Measurements from ENCODE around the gene IGF2BP2.

The IGF2BP2 gene

DNA sequence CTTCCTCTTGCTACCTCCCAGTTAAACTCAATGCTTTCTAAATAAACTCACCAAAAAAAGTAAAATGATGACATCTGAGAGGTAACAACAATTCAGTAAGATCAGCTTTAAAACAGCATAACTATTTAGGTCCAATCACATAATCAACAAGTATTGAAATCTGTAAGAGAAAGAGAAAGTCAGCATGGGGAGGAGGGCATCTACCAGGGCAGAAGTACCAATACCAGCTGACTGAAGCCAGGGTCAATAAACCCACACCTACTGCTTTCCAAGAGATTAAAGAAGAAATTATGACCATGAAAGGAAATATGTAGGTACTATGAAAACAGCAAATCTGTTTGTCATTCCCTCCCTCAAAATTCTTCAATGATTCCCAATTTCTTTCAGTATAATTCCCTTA lies 42.2 kb upstream of the IGF2BP2 start:
- TF ChIP-seq TCF4 (CRISPR knock-in tag; IDR thresholded peaks at IDR 0.05; ENCODE audit: borderline replicate concordance): no peak
- TF ChIP-seq SNAI2 (CRISPR knock-in tag; IDR thresholded peaks at IDR 0.05): no peak
- no peak for TF ChIP-seq CSDC2 (CRISPR knock-in tag; IDR thresholded peaks at IDR 0.05)
- TF ChIP-seq BACH2 (CRISPR knock-in tag; IDR thresholded peaks at IDR 0.05; ENCODE audit: borderline replicate concordance): no peak
- TF ChIP-seq ZFP30 (CRISPR knock-in tag; IDR thresholded peaks at IDR 0.05): no peak
- TF ChIP-seq ZNF70 (CRISPR knock-in tag; IDR thresholded peaks at IDR 0.05): no peak
- TF ChIP-seq ZNF8 (CRISPR knock-in tag; IDR thresholded peaks at IDR 0.05): no peak

DNA sequence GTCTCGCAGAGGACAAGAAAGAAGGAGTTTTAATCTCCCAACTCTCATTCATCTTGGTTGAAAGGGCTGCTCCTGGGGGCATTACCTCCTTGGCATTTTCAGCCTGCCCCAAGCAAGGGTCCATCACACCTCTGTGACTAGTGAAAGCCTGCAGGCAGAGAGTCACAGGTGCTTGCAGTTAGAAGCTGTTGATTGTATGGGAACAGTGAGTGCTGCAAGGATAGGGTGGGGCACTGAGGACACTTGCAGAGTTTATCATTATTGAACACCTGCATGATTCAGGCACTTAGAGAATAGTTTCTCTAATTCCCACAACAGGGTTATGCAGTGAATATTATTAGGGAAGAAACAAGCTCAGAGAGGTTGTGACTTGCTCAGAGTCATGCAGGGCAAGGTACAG lies 41.7 kb upstream of the IGF2BP2 start:
- ATAC-seq: no peak
- no peak for TF ChIP-seq SNAI2 (CRISPR knock-in tag; IDR thresholded peaks at IDR 0.05)
- no peak for TF ChIP-seq OSR1 (CRISPR knock-in tag; IDR thresholded peaks at IDR 0.05)
- no peak for TF ChIP-seq PPARA (CRISPR knock-in tag; IDR thresholded peaks at IDR 0.05; ENCODE audit: borderline replicate concordance)
- TF ChIP-seq CSDC2 (CRISPR knock-in tag; IDR thresholded peaks at IDR 0.05): no peak
- TF ChIP-seq ZC3H10 (CRISPR knock-in tag; IDR thresholded peaks at IDR 0.05): no peak
- TF ChIP-seq BACH2 (CRISPR knock-in tag; IDR thresholded peaks at IDR 0.05; ENCODE audit: borderline replicate concordance): no peak
- no peak for TF ChIP-seq ZFP30 (CRISPR knock-in tag; IDR thresholded peaks at IDR 0.05)
- TF ChIP-seq ZNF70 (CRISPR knock-in tag; IDR thresholded peaks at IDR 0.05): no peak
- no peak for TF ChIP-seq ESRRG (CRISPR knock-in tag; IDR thresholded peaks at IDR 0.05)

More for the DNA sequence above, 42.2 kb upstream of the IGF2BP2 start:
- ATAC-seq: no peak

DNA sequence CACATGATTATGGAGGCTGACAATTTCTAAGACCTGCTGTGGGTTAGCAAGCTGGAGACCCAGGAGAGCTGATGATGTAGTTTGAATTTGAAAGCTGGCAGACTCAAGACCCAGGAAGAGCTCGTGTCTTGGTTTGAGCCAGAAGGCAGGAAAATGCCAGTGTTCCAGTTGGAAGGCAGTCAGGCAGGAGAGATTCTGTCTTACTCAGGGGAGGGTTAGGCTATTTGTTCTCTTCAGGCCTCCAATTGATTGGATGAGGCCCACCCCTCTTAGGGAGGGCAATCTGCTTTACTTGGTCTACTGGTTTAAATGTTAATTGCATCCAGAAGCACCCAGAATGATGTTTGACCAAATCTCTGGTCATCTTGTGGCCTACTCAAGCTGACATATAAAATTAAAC lies 40.4 kb upstream of the IGF2BP2 start:
- no peak for TF ChIP-seq ZC3H10 (CRISPR knock-in tag; IDR thresholded peaks at IDR 0.05)
- no peak for TF ChIP-seq BACH2 (CRISPR knock-in tag; IDR thresholded peaks at IDR 0.05; ENCODE audit: borderline replicate concordance)
- no peak for TF ChIP-seq GLIS3 (CRISPR knock-in tag; IDR thresholded peaks at IDR 0.05)
- TF ChIP-seq ZNF70 (CRISPR knock-in tag; IDR thresholded peaks at IDR 0.05): no peak
- no peak for TF ChIP-seq TCF4 (CRISPR knock-in tag; IDR thresholded peaks at IDR 0.05; ENCODE audit: borderline replicate concordance)
- TF ChIP-seq PPARA (CRISPR knock-in tag; IDR thresholded peaks at IDR 0.05; ENCODE audit: borderline replicate concordance): no peak
- no peak for TF ChIP-seq OSR1 (CRISPR knock-in tag; IDR thresholded peaks at IDR 0.05)
- TF ChIP-seq, protein P1, sequence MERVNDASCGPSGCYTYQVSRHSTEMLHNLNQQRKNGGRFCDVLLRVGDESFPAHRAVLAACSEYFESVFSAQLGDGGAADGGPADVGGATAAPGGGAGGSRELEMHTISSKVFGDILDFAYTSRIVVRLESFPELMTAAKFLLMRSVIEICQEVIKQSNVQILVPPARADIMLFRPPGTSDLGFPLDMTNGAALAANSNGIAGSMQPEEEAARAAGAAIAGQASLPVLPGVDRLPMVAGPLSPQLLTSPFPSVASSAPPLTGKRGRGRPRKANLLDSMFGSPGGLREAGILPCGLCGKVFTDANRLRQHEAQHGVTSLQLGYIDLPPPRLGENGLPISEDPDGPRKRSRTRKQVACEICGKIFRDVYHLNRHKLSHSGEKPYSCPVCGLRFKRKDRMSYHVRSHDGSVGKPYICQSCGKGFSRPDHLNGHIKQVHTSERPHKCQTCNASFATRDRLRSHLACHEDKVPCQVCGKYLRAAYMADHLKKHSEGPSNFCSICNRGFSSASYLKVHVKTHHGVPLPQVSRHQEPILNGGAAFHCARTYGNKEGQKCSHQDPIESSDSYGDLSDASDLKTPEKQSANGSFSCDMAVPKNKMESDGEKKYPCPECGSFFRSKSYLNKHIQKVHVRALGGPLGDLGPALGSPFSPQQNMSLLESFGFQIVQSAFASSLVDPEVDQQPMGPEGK (CRISPR knock-in tag; IDR thresholded peaks at IDR 0.05; ENCODE audit: borderline replicate concordance): no peak
- TF ChIP-seq, protein P2, sequence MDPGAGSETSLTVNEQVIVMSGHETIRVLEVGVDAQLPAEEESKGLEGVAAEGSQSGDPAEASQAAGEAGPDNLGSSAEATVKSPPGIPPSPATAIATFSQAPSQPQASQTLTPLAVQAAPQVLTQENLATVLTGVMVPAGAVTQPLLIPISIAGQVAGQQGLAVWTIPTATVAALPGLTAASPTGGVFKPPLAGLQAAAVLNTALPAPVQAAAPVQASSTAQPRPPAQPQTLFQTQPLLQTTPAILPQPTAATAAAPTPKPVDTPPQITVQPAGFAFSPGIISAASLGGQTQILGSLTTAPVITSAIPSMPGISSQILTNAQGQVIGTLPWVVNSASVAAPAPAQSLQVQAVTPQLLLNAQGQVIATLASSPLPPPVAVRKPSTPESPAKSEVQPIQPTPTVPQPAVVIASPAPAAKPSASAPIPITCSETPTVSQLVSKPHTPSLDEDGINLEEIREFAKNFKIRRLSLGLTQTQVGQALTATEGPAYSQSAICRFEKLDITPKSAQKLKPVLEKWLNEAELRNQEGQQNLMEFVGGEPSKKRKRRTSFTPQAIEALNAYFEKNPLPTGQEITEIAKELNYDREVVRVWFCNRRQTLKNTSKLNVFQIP (CRISPR knock-in tag; IDR thresholded peaks at IDR 0.05; ENCODE audit: borderline replicate concordance, low read depth): no peak
- TF ChIP-seq, protein P3, sequence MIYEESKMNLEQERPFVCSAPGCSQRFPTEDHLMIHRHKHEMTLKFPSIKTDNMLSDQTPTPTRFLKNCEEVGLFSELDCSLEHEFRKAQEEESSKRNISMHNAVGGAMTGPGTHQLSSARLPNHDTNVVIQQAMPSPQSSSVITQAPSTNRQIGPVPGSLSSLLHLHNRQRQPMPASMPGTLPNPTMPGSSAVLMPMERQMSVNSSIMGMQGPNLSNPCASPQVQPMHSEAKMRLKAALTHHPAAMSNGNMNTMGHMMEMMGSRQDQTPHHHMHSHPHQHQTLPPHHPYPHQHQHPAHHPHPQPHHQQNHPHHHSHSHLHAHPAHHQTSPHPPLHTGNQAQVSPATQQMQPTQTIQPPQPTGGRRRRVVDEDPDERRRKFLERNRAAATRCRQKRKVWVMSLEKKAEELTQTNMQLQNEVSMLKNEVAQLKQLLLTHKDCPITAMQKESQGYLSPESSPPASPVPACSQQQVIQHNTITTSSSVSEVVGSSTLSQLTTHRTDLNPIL (CRISPR knock-in tag; IDR thresholded peaks at IDR 0.05; ENCODE audit: low read depth): no peak
- no peak for TF ChIP-seq ZFP30 (CRISPR knock-in tag; IDR thresholded peaks at IDR 0.05)
- TF ChIP-seq ESRRG (CRISPR knock-in tag; IDR thresholded peaks at IDR 0.05): no peak
- no peak for TF ChIP-seq ZNF8 (CRISPR knock-in tag; IDR thresholded peaks at IDR 0.05)
- no peak for ATAC-seq

DNA sequence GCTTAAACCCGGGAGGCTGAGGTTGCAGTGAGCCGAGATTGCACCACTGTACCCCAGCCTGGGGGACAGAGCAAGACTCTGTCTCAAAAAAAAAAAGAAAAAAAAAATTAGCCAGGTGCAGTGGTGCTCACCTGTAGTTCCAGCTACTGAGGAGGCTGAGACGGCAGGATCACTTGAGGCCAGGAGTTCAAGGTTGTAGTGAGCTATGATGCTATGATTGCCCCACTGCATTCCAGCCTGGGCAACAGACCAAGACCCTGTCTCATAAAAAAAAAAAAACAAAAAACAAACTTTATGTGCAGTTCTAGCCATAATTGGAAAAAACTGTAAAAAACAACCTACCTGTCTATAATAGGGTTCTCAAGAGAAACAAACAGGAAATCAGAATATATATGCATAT lies 39.9 kb upstream of the IGF2BP2 start:
- TF ChIP-seq CSDC2 (CRISPR knock-in tag; IDR thresholded peaks at IDR 0.05) (no peak), ZNF70 (CRISPR knock-in tag; IDR thresholded peaks at IDR 0.05) (no peak), ZFP30 (CRISPR knock-in tag; IDR thresholded peaks at IDR 0.05) (no peak), ESRRG (CRISPR knock-in tag; IDR thresholded peaks at IDR 0.05) (no peak), ARNTL (CRISPR knock-in tag; IDR thresholded peaks at IDR 0.05; ENCODE audit: borderline replicate concordance, low read depth) (no peak), SNAI2 (CRISPR knock-in tag; IDR thresholded peaks at IDR 0.05) (no peak), GLIS3 (CRISPR knock-in tag; IDR thresholded peaks at IDR 0.05) (no peak)
- TF ChIP-seq, protein P4, sequence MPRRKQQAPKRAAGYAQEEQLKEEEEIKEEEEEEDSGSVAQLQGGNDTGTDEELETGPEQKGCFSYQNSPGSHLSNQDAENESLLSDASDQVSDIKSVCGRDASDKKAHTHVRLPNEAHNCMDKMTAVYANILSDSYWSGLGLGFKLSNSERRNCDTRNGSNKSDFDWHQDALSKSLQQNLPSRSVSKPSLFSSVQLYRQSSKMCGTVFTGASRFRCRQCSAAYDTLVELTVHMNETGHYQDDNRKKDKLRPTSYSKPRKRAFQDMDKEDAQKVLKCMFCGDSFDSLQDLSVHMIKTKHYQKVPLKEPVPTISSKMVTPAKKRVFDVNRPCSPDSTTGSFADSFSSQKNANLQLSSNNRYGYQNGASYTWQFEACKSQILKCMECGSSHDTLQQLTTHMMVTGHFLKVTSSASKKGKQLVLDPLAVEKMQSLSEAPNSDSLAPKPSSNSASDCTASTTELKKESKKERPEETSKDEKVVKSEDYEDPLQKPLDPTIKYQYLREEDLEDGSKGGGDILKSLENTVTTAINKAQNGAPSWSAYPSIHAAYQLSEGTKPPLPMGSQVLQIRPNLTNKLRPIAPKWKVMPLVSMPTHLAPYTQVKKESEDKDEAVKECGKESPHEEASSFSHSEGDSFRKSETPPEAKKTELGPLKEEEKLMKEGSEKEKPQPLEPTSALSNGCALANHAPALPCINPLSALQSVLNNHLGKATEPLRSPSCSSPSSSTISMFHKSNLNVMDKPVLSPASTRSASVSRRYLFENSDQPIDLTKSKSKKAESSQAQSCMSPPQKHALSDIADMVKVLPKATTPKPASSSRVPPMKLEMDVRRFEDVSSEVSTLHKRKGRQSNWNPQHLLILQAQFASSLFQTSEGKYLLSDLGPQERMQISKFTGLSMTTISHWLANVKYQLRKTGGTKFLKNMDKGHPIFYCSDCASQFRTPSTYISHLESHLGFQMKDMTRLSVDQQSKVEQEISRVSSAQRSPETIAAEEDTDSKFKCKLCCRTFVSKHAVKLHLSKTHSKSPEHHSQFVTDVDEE (CRISPR knock-in tag; IDR thresholded peaks at IDR 0.05): no peak
- TF ChIP-seq, protein P5, sequence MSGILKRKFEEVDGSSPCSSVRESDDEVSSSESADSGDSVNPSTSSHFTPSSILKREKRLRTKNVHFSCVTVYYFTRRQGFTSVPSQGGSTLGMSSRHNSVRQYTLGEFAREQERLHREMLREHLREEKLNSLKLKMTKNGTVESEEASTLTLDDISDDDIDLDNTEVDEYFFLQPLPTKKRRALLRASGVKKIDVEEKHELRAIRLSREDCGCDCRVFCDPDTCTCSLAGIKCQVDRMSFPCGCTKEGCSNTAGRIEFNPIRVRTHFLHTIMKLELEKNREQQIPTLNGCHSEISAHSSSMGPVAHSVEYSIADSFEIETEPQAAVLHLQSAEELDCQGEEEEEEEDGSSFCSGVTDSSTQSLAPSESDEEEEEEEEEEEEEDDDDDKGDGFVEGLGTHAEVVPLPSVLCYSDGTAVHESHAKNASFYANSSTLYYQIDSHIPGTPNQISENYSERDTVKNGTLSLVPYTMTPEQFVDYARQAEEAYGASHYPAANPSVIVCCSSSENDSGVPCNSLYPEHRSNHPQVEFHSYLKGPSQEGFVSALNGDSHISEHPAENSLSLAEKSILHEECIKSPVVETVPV (CRISPR knock-in tag; IDR thresholded peaks at IDR 0.05): no peak
- TF ChIP-seq, protein P2 (CRISPR knock-in tag; IDR thresholded peaks at IDR 0.05; ENCODE audit: borderline replicate concordance, low read depth): no peak
- TF ChIP-seq, protein P3 (CRISPR knock-in tag; IDR thresholded peaks at IDR 0.05; ENCODE audit: low read depth): no peak
- ATAC-seq: no peak

Data from SK-N-SH treated with all-trans-retinoic acid at 6 μM for 48 hours (cell line).